HG03025 (cell line): Measurements from ENCODE around the gene UCK2.
A peak's percentile ranks its signal among the peaks of the same experiment; 100 is the strongest.

Experiments used
- ATAC-seq: cut with Tn5 transposase; IDR thresholded peaks from one replicate; pipeline ENCODE4 v1.9.1; 2021; ENCODE audit warnings: mild to moderate bottlenecking, moderate library complexity; ENCODE audit not compliant: unreplicated experiment, low FRiP score

Gene UCK2

DNA sequence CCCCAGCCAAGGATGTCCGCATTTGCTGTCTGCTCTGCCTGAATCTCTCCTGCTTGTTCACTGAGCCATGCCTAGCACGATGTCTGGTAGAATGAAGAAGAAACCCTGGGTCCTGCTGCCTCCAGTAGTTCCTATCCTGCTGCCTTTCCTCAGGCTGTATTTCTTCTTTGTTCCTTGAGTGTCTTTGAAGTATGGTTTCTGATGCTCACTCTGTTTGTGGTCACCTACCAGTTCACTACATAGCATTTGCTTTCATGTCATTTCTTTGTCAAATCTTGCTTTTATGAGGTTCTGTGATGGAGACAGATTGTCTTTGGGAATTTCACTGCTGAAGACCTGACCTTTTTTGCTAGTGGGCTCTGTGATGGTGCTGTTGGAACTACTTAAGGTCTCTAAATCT is 5.9 kb downstream of the UCK2 start:
- no peak for ATAC-seq

DNA sequence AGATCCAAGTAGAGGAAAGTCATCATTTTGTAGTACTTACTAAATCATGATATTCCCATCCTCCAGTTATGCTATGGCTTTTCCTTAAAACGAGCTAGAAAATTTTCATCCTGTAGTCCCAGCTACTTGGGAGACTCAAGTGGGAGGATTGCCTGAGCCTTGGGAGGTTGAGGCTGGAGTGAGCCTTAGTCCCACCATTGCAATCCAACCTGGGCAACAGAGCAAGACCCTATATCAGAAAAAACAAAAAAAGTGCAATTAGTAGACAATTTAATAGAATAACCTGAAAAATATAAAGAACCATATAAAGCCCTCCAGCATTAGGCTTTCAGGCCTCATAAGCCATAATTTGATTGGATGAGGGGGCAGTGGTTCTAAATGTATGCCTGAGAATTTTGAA is 6.8 kb downstream of the UCK2 start:
- no peak for ATAC-seq

DNA sequence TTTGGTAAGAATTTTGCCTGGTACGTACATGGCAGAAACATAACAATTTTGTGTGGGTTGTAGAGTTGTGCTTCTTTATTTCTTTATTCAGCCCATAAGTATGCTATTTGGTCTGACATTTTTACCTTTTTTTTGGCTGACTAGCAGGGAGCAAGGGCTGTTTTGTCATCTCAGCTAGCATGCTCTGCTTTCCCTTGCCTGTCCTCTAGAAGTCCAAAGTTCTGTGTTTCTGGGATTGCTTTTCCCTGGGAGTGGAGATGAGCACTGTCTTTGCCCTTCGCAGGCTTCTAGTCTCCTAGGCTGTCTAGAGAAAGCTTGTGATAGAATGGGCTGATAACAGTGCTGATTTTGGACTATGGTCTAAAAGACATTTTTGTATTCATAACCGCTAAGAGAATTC is 7.5 kb downstream of the UCK2 start:
- ATAC-seq, result no peak

DNA sequence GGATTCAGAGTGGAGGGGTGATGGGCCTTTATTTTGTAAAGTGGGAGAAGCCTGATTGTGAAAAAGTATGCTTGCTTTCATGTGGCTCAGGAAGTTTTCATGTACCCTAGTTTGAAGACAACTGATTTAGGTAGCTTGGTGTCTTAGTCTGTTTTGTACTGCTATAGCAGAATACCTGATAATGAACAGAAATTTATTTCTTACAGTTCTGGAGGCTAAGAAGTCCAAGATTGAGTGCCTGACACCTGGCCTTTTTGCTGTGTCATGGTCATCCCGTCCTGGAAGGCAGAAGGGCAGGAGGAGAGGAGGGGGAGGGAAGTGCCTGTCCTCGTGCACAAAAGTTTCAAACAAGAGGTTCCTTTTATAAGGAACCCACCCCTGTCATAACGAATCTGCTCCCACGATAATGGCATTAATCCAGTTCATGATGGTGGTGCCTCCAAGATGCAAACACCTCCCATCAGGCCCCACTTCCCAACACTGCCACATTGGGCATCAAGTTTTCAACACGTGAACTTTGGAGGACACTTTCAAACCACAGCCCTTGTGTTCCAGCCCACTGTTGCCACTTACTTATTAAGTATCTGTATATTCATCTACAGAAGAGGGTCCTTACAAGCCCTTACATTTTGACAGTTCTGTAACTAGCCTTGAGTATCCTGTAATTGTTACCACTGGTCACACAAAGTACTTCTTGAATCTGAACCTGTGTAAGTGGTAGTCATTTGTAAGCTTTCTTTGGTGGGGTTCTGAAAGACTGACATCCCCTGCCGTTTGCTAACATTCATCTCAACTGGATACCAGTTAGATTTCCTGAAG is 9.5 kb downstream of the UCK2 start:
- no peak for ATAC-seq

GRCh38 chr1:165837838-165838364 is 10.5 kb downstream of the UCK2 start:
- no peak for ATAC-seq

GRCh38 chr1:165840423-165840822 is 13.0 kb downstream of the UCK2 start:
- no peak for ATAC-seq

DNA sequence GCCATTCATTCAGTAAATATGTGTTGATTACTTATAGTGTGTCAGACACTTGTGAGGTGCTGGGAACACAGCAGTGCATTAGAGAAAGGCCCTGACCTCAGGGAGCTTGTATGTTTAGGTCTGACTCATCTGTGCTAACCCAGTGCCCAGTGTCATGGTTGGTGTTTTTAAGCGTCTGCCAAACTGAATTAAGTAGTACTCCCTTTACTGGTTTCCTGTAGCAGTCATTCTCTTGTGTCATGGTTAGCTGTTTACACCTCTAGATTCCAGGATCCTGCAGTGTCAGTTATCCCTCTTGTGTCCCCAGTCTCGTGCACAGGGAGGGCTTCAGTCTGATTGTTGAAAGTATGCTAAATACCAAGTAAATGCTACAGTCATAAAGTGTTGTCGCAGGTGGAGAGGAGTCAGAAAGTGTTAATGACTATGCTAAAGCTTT is 14.2 kb downstream of the UCK2 start:
- ATAC-seq, result no peak

DNA sequence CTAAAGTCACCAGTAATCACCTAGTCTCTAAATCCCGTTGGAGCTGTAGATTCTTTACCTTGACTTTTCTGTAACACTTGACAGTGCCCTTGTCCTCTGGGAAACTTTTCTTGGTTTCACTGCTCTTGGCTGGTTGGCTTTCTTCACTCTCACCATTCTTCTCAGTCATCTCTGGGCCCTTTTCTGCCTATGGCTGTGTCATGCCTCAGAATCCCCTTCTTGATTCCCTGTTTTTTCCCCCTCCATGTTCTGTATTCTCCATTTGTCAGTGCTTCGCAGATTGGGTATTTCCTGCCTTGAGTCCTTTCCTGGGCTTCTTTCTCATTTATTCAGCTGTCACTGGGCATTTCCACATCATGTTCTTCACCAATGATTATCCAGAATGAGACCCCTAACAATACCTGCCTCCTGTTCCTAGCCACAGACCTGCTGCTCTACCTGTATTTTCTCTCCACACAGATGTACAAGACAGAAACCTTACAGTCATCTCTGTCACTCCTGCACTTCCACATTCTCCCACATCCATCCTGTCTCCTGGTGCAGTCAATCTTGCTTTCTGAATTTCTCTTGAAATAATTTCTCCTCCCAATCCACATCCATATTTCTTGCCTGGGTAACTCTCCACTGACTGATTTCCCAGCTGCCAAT is 14.7 kb downstream of the UCK2 start:
- ATAC-seq, result no peak

DNA sequence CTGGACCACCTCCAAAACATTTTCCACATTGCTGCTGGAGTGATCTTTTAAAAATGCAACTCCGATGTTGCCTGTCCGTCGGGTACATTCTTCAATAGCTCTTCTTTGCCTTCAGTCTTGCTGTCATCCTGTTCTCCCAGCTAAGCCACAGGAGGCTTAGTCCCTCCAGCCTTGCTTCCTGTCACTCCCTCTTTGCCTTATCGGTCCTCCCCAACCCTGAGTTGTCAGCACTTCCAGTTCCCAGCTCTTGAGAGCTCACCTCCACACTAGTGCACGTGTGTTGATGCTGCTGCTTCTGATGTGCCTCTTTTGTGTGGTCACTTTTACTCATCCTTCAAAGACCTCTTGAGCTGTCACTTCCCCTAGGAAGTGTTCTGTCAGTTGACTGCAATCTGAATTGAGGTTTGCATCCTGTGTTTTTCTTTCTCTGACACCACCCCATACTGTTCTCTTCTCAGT is 15.3 kb downstream of the UCK2 start:
- peak; percentile 34 for ATAC-seq

GRCh38 chr1:165843304-165843703 is 15.9 kb downstream of the UCK2 start:
- no peak for ATAC-seq

DNA sequence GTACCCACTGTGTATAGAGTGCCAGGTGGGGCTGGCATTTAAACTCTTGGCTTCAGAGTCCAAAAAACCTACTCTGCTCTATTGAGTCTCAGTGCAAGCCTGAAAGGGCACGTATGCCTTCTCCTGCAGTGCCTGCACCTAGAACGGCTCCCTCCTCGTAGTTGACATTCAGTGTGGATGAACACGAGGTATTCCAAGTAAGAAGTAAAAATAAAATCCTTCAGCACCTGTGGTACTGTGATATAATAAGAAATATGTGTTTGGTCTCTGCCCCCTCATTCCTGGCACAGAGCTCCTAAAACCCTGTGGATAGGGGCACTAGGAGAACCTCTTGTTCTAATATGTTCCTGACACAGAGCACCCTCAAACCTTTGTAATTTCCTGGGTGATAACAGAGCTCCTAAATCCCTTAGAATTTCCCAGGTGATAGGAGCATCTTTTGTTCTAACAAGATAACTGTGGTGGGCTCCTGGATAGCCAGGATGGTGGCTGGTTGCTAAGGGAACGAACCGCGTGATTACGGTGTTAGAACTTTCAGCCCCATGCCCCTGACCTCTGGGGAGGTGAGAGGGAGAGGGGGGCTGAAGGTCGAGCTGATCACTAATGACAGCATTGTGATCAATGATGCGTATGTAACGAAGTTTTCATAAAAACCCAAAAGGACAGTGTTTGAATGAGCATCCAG is 16.8 kb downstream of the UCK2 start:
- ATAC-seq, result no peak

- no peak for ATAC-seq
These were observed 17.5 kb downstream of the UCK2 start for GRCh38 chr1:165844933-165845332.

DNA sequence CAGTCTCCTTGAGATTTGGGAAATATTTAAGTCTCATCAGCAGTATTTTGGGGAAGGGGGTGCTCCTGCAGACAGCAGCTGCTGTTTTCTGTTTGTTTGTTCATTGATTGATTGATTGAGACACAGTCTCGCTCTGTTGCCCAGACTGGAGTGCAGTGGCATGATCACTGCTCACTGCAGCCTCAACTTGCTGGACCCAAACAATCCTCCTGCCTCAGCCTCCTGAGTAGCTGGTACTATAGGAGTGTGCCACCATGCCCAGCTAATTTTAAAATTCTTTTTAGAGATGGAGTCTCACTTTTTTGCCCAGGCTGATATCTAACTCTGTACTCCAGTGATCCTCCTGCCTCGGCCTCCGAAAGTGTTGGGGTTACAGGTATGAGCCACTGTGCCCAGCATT is 18.2 kb downstream of the UCK2 start:
- no peak for ATAC-seq

- no peak for ATAC-seq
These were observed 18.8 kb downstream of the UCK2 start for GRCh38 chr1:165845992-165846748.

DNA sequence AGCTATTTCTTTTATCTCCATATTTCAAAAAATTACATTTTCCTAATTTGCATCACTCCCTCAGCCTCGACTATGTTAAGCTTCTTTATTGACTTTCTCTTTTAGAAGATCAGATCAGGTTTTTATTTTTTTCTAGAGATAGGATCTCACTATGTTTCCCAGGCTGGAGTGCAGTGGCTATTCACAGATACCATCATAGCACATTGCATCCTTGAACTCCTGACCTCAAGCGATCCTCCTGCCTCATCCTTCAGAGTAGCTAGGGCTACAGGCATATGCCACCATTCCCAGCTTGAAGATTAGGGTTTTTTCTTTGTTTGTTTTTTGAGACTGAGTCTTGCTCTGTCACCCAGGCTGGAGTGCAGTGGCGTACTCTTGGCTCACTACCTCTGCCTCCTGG is 20.1 kb downstream of the UCK2 start:
- ATAC-seq, result no peak

DNA sequence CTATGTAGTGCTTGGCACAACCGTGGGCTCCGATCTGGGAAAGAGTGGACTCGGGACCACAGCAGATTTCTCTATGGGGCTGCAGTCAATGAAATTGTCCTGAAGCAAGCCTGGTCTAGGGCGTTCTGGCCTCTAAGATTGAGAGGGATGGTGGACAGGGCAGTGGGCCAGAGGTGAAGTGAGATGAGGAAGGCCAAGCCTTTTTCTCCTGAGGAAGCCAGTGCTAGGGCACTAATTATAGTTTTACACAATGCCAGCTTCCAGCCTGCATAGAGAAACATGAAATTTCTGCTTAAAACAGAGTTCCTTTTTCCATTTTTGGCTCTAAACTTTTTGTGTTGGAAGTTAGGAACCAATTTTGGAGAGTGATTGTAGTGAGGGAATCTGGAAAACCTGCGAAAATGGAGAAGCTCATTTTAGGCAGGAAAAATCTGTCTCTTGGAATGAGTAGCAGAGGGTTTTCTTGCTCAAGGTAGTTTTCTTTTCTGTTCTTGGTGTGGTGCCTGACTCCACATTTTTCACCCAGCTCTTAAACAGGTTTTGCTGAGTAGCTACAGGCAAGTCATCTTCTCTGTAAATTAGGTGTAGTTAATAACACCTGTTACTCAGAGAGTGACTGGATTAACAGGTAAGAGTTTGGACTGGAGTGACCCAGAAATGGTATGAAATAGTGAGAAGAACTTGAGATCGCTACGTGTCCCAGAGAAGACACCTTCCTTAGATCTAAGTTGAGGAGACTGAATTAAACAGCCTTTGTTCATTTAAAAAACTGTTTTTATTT is 22.1 kb downstream of the UCK2 start:
- ATAC-seq, result no peak

DNA sequence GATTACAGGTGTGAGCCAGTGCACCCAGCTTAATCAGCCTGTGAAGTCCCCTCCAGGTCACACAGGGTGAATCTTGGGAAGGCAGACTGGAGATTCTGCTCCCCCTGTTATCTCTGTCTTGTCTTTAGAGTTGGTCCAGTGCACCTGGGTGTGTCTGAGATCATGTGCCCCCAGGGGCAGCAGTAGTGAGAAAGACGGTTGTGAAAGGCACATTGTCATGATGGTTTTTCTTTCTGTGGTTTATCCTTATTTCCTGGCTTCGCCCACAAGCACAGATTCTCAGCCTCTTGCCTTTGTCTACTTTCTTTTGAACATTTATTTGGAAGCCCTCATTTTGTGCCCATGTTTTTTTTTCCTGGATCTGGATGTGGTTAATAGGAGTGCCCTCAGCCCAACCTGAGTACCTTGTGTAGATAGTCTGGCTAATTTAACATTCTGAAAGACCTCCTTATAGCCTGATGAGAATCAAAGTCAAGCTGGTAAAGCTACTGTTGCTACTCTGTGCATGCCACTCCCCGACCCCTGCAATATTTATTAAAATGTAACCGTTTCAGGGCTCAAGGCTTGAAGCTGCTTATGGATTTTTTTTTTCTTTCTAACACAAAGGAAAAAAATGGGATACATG is 23.7 kb downstream of the UCK2 start:
- ATAC-seq, result peak; percentile 66

- ATAC-seq, result no peak
These were observed 25.5 kb downstream of the UCK2 start for GRCh38 chr1:165852871-165853270.

DNA sequence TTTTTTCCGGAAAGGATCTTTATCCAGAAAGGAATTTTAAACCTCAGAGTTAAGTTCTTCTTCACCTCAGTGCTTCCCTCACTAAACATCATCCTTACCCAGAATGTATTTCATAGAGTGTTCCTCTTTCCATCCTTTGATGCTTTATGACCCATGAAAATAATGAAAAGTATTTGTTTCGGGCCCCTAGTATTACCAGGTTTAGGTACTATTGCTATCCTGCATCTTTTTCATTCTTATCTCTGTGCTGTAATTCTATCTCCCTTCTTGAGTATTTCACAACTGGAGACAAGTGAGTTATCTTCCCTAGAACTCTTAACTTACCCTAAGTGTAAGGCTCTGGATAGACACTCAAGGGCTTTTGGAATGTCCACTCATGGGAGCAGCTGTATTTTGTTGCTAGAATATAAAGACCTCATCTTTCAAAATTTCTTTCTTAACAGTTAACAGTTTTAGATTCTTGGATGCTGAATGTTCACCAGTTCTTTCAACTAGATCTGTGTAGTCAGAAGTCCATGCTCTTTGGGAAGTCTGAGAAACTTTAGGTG is 26.2 kb downstream of the UCK2 start:
- no peak for ATAC-seq
